ENCODE measurements around the gene AKT2. TPM values are rescaled to one million over a fixed set of nuclear protein-coding genes. Genes with fewer than 3 reads are reported as not detected.

The AKT2 gene
- total RNA-seq, 1 donor from 2014 or later, result 105 TPM

DNA sequence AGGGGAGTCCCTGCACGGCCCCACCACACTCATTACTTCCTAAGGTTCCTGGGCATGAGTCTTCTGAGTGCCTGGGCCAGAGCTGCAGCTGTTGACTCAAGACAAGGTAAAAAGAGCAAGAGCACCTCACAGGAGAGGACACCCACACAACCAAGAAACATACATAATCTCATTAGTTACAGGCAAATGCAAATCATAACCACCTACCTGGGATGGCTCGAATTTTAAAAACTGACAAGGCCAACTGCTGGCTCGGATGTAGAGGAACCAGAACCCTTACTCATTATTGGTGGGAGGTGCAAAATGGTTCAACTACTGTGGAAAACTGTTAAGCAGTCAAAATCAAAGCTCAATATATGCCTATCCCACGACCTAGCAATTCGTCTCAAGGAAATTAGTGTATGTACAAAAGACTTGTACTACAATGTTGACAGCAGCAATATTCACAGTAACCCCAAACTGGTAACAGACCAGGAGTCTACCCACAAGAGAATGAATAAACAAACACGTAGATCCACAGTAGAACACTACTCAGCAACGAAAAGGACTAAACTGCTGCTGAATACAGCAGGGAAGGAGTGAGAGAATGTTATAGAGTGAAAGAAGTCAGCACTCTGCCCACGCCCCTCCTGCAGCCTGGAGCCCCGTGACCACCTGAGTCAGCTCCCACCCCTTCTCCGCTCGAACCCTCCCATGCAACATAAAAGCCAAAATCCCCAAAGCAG, 15.8 kb downstream of the AKT2 start:
- H3K36me3 ChIP-seq, result no peaks in the 10 kb centered on the region
- peaks cover 55% of the 10 kb centered on the region for H3K4me1 ChIP-seq
- DNase-seq (ENCODE audit: extremely low spot score in 2 of 2), result no peak
- no peaks in the 10 kb centered on the region for H3K27me3 ChIP-seq
- H3K27ac ChIP-seq, result peak overlapping the region; percentile 62
- no peak overlapping the region for H3K4me3 ChIP-seq
- intact Hi-C loops (cut with DNase I), result no loop called here
- H3K9me3 ChIP-seq, result no peaks in the 10 kb centered on the region
- TF ChIP-seq, protein P1, sequence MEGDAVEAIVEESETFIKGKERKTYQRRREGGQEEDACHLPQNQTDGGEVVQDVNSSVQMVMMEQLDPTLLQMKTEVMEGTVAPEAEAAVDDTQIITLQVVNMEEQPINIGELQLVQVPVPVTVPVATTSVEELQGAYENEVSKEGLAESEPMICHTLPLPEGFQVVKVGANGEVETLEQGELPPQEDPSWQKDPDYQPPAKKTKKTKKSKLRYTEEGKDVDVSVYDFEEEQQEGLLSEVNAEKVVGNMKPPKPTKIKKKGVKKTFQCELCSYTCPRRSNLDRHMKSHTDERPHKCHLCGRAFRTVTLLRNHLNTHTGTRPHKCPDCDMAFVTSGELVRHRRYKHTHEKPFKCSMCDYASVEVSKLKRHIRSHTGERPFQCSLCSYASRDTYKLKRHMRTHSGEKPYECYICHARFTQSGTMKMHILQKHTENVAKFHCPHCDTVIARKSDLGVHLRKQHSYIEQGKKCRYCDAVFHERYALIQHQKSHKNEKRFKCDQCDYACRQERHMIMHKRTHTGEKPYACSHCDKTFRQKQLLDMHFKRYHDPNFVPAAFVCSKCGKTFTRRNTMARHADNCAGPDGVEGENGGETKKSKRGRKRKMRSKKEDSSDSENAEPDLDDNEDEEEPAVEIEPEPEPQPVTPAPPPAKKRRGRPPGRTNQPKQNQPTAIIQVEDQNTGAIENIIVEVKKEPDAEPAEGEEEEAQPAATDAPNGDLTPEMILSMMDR (IDR thresholded peaks at IDR 0.05), result no peak
- TF ChIP-seq POLR2AphosphoS5 (IDR thresholded peaks at IDR 0.05; ENCODE audit: insufficient read depth in 1 of 2, low read depth in 1 of 2) (no peak), POLR2A (IDR thresholded peaks at IDR 0.05) (no peak)

- no peak for DNase-seq (ENCODE audit: extremely low spot score in 2 of 2)
- Histone ChIP-seq H3K27me3 (no peaks in the 10 kb centered on the region), H3K9me3 (no peaks in the 10 kb centered on the region), H3K4me1 (peaks cover 44% of the 10 kb centered on the region), H3K4me3 (no peak overlapping the region), H3K36me3 (peaks cover 0 to 9% of the 10 kb centered on the region in 2 donors), H3K27ac (peak overlapping the region; percentile 76)
- TF ChIP-seq, protein P1 (IDR thresholded peaks at IDR 0.05), result no peak
- no peak for TF ChIP-seq POLR2AphosphoS5 (IDR thresholded peaks at IDR 0.05; ENCODE audit: insufficient read depth in 1 of 2, low read depth in 1 of 2)
- TF ChIP-seq POLR2A (IDR thresholded peaks at IDR 0.05), result no peak
- intact Hi-C loops (cut with DNase I), result no loop called here
These were observed 17.5 kb downstream of the AKT2 start for GRCh38 chr19:40267601-40267997.

- Histone ChIP-seq H3K36me3 (peaks cover 0 to 11% of the 10 kb centered on the region in 2 donors), H3K9me3 (no peaks in the 10 kb centered on the region), H3K27ac (no peak overlapping the region), H3K4me3 (no peak overlapping the region), H3K27me3 (no peaks in the 10 kb centered on the region), H3K4me1 (peaks cover 44% of the 10 kb centered on the region)
- no peak for DNase-seq (ENCODE audit: extremely low spot score in 2 of 2)
- TF ChIP-seq, protein P1 (IDR thresholded peaks at IDR 0.05), result no peak
- no peak for TF ChIP-seq POLR2AphosphoS5 (IDR thresholded peaks at IDR 0.05; ENCODE audit: insufficient read depth in 1 of 2, low read depth in 1 of 2)
- no peak for TF ChIP-seq POLR2A (IDR thresholded peaks at IDR 0.05)
- intact Hi-C loops (cut with DNase I), result no loop called here
These were observed 18.1 kb downstream of the AKT2 start for GRCh38 chr19:40266912-40267600.

GRCh38 chr19:40266119-40266518, 19.0 kb downstream of the AKT2 start:
- no peak for DNase-seq (ENCODE audit: extremely low spot score in 2 of 2)

DNA sequence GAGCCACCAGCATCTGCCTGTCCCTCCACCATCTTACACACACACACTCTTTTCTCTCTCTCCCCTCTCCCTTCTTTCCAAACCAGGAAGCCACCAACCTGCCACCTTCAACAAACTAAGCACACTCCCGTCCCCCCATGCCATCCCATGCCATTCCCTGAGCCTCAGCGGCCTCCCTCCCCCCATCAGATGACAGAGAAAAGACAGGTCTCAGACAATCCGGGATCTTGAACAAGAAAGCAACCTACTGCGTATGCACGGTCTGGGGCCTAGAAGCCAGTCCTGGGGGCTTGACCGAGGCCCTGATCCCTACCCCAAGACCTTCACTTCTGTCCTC, 19.4 kb downstream of the AKT2 start:
- Histone ChIP-seq H3K27ac (no peak overlapping the region), H3K36me3 (peaks cover 0 to 11% of the 10 kb centered on the region in 2 donors), H3K4me1 (peaks cover 43% of the 10 kb centered on the region), H3K27me3 (no peaks in the 10 kb centered on the region), H3K9me3 (no peaks in the 10 kb centered on the region), H3K4me3 (no peak overlapping the region)
- no peak for DNase-seq (ENCODE audit: extremely low spot score in 2 of 2)
- TF ChIP-seq, protein P1 (IDR thresholded peaks at IDR 0.05), result no peak
- no peak for TF ChIP-seq POLR2A (IDR thresholded peaks at IDR 0.05)
- no peak for TF ChIP-seq POLR2AphosphoS5 (IDR thresholded peaks at IDR 0.05; ENCODE audit: insufficient read depth in 1 of 2, low read depth in 1 of 2)
- intact Hi-C loops (cut with DNase I), result no loop called here

More at GRCh38 chr19:40266119-40266518, 19.0 kb downstream of the AKT2 start:
- Histone ChIP-seq H3K4me1 (peaks cover 40% of the 10 kb centered on the region), H3K4me3 (no peak overlapping the region), H3K36me3 (peaks cover 0 to 11% of the 10 kb centered on the region in 2 donors), H3K9me3 (no peaks in the 10 kb centered on the region), H3K27me3 (no peaks in the 10 kb centered on the region), H3K27ac (no peak overlapping the region)
- TF ChIP-seq POLR2A (IDR thresholded peaks at IDR 0.05), result no peak
- intact Hi-C loops (cut with DNase I), result no loop called here

All from vagina (tissue), 2 donors.